Transverse colon (tissue), 4 donors: ENCODE data around the gene NDST3. TPM values are rescaled to one million over a fixed set of nuclear protein-coding genes. Genes with fewer than 3 reads are reported as not detected.
A peak's percentile ranks its signal among the peaks of the same experiment; 100 is the strongest.

ENCODE experiments used
- DNase-seq: peaks from one replicate; pipeline ENCODE4 v3.0.0-alpha.2; 2019
- H3K27ac ChIP-seq, 4 donors: fragments of 200-600 bp; sonication (generic); 2 replicates each; pipeline ENCODE4 v1.5.1; 2016 to 2018; ENCODE audit warnings: inconsistent platforms in 4 of 4
- H3K27me3 ChIP-seq: fragments of 200-600 bp; sonication (generic); 2 replicates; pipeline ENCODE4 v1.5.1; 2017; ENCODE audit warnings: inconsistent platforms
- H3K36me3 ChIP-seq, 4 donors: fragments of 200-600 bp; sonication (generic); 2 replicates each; pipeline ENCODE4 v1.5.1; 2017 to 2019; ENCODE audit warnings: inconsistent platforms in 4 of 4
- H3K4me1 ChIP-seq, 4 donors: fragments of 200-600 bp; sonication (generic); 2 replicates each; pipeline ENCODE4 v1.5.1; 2017 to 2020; ENCODE audit warnings: inconsistent platforms in 4 of 4
- H3K4me3 ChIP-seq, 4 donors: fragments of 200-600 bp; sonication (generic); 1 replicate in 1 of 4; 2 replicates in 3 of 4; pipeline versions ENCODE4 v1.5.1 to v1.6.1; 2017 to 2019; ENCODE audit warnings: inconsistent platforms in 4 of 4
- H3K9me3 ChIP-seq, 2 donors: fragments of 200-600 bp; sonication (generic); 2 replicates each; pipeline ENCODE4 v1.5.1; 2017 to 2019; ENCODE audit warnings: inconsistent platforms in 2 of 2
- EP300 ChIP-seq: sonication (generic); formaldehyde crosslinking; IDR thresholded peaks from one replicate; pipeline ENCODE4 v1.6.1; 2017; ENCODE audit warnings: antibody characterized with exemption, low read depth
- POLR2A ChIP-seq: fragments of 450-650 bp; IDR thresholded peaks from one replicate; pipeline ENCODE4 v1.6.1; 2016; ENCODE audit warnings: antibody characterized with exemption, mild to moderate bottlenecking, moderate library complexity
- POLR2AphosphoS5 ChIP-seq, 3 donors: sonication (generic); formaldehyde crosslinking; IDR thresholded peaks; one replicate each; pipeline ENCODE4 v1.6.1; 2016; ENCODE audit warnings: antibody characterized with exemption in 3 of 3
- WGBS, 2 donors: methylation state at CpG; one replicate each; pipeline ENCODE4 v1.1.5; 2018; ENCODE audit warnings: low coverage in 1 of 2; 5-methylcytosine and 5-hydroxymethylcytosine counted together
- in situ Hi-C, 4 donors: fragments of 200-750 bp; cut with MboI; loops; one replicate each; pipeline versions ENCODE4 v1.15.0 to v1.15.1; 2017; ENCODE audit warnings: low sequenced_read_pairs in 3 of 4, low pct_ligation_motif_present in 1 of 4, low pct_unique_long_range_greater_than_20kb in 1 of 4
- intact Hi-C: fragments of 100-400 bp; cut with DNase I; formaldehyde crosslinking; loops from one replicate; pipeline ENCODE4 v1.15.1; 2023; ENCODE audit warnings: low total_unique reads
- total RNA-seq, 4 donors: library from RNA; depleted of rRNA; stranded (reverse); fragments of >200 nt; gene quantifications; one replicate each; pipeline ENCODE4 v1.1.0, GENCODE V29; 2016
- TF ChIP-seq, protein P1 (sequence below), 5 experiments: fragments of 200-600 bp in 3 of 5; fragments of 450-650 bp in 2 of 5; sonication (generic) in 3 of 5; IDR thresholded peaks; 1 replicate in 2 of 5; 2 replicates in 3 of 5; pipeline ENCODE4 v1.5.1; 2016 to 2017; ENCODE audit warnings: antibody characterized with exemption in 5 of 5, inconsistent platforms in 3 of 5, mild to moderate bottlenecking in 2 of 5, moderate library complexity in 1 of 5

NDST3 gene
- total RNA-seq, 4 donors from 2014 or later: 0.14 to 1.5 TPM; not detected in 2

GRCh38 chr4:118279328-118279727 lies 245.0 kb downstream of the NDST3 start:
- in situ Hi-C loops (no loop called here), intact Hi-C loops (no loop called here)
- peak overlapping the region; percentile 55 to 72 (median 64) for H3K4me3 ChIP-seq
- TF ChIP-seq POLR2A (no peak), EP300 (no peak), POLR2AphosphoS5 (IDR thresholded peaks at IDR 0.05) (no peak)
- TF ChIP-seq, protein P1, sequence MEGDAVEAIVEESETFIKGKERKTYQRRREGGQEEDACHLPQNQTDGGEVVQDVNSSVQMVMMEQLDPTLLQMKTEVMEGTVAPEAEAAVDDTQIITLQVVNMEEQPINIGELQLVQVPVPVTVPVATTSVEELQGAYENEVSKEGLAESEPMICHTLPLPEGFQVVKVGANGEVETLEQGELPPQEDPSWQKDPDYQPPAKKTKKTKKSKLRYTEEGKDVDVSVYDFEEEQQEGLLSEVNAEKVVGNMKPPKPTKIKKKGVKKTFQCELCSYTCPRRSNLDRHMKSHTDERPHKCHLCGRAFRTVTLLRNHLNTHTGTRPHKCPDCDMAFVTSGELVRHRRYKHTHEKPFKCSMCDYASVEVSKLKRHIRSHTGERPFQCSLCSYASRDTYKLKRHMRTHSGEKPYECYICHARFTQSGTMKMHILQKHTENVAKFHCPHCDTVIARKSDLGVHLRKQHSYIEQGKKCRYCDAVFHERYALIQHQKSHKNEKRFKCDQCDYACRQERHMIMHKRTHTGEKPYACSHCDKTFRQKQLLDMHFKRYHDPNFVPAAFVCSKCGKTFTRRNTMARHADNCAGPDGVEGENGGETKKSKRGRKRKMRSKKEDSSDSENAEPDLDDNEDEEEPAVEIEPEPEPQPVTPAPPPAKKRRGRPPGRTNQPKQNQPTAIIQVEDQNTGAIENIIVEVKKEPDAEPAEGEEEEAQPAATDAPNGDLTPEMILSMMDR (IDR thresholded peaks at IDR 0.05): no peak
- peak overlapping the region; percentile 88 to 96 (median 94) for H3K27ac ChIP-seq
- DNase-seq: no peak
- no peaks in the 10 kb centered on the region for H3K9me3 ChIP-seq
- H3K4me1 ChIP-seq: peaks cover 12 to 37% (median 27%) of the 10 kb centered on the region in 4 donors
- H3K27me3 ChIP-seq: no peaks in the 10 kb centered on the region
- no peaks in the 10 kb centered on the region for H3K36me3 ChIP-seq
- WGBS, 2 donors: 12 to 13% methylated on average over 13 of the region's 13 CpGs

DNA sequence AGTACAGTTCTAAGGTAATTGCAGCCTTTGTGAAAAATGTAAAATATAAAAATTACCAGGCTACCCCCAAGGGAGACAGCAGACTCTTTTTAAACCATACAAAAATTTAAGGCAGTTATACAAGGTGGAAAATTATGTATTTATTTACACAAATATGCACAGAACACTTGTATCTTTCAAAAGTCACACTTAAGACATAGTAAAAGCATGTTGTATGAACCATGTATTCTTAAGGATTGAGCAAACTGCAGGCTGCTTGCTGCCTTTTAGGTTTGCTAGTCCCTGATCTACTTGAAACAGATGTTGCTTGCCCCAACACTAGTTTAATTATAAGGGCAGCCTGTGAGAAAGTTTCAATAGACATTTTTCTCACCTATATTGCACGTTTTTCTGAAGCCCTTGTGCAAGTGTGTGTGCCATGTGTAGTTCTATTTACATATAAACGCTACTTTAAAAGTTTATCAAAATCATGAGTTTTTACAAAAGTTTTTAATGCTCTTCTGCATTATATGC lies 245.7 kb downstream of the NDST3 start:
- peaks cover 12 to 37% (median 27%) of the 10 kb centered on the region in 4 donors for H3K4me1 ChIP-seq
- DNase-seq: no peak
- H3K27ac ChIP-seq: peak overlapping the region; percentile 88 to 96 (median 94)
- in situ Hi-C loops: loop anchor here in 1 of 4 donors (10.0 kb wide), 1 partner anchor 65 kb away; no protein-coding TSS in a partner anchor
- no peaks in the 10 kb centered on the region for H3K36me3 ChIP-seq
- intact Hi-C loops: loop anchor here (5.0 kb wide), 1 partner anchor 72 kb away; the partner anchor contains the start of gene PRSS12
- 15% methylated on average over 2 of the region's 2 CpGs for WGBS, 2 donors
- H3K9me3 ChIP-seq: no peaks in the 10 kb centered on the region
- TF ChIP-seq, protein P1 (IDR thresholded peaks at IDR 0.05): no peak
- no peak for TF ChIP-seq EP300
- TF ChIP-seq POLR2AphosphoS5 (IDR thresholded peaks at IDR 0.05): no peak
- no peak for TF ChIP-seq POLR2A
- no peaks in the 10 kb centered on the region for H3K27me3 ChIP-seq
- peak overlapping the region in 3 of 4 donors; percentile 57 to 72 (median 71) for H3K4me3 ChIP-seq

- Histone ChIP-seq H3K4me3 (peak overlapping the region in 1 of 4 donors; percentile 57), H3K9me3 (no peaks in the 10 kb centered on the region), H3K36me3 (no peaks in the 10 kb centered on the region), H3K27me3 (no peaks in the 10 kb centered on the region), H3K27ac (peak overlapping the region; percentile 34 to 96 (median 94)), H3K4me1 (peaks cover 12 to 34% (median 27%) of the 10 kb centered on the region in 4 donors)
- TF ChIP-seq POLR2A (no peak), POLR2AphosphoS5 (IDR thresholded peaks at IDR 0.05) (peak in 2 of 3 donors; percentile 32 to 40), EP300 (no peak)
- TF ChIP-seq, protein P1 (IDR thresholded peaks at IDR 0.05): peak; percentile 31 to 70 (median 54)
- WGBS, 2 donors: 0 to 4% methylated on average over 2 of the region's 2 CpGs
- in situ Hi-C loops: loop anchor here in 1 of 4 donors (10.0 kb wide), 1 partner anchor 64 kb away; no protein-coding TSS in a partner anchor
- intact Hi-C loops: loop anchor here (5.0 kb wide), 1 partner anchor 72 kb away; the partner anchor contains the start of gene PRSS12
- peak; percentile 69 for DNase-seq
These were observed 246.4 kb downstream of the NDST3 start for GRCh38 chr4:118280501-118281218.
